ENCODE data around the gene TUBA8. TPM values are rescaled to one million over a fixed set of nuclear protein-coding genes. Genes with fewer than 3 reads are reported as not detected.
"Not testable (repeated sequence)": the region's sequence is repeated elsewhere in the genome, so short reads cannot be mapped to it uniquely, and the experiment has no call there.

Gene TUBA8
- total and polyA plus RNA-seq, 3 experiments from 2014 or later: 1.2 to 1.6 TPM; not detected in 1

GRCh38 chr22:18115906-18116371 lies 5.3 kb downstream of the TUBA8 start:
- Histone ChIP-seq H3K36me3 (ENCODE audit: insufficient read depth, low read length) (no peaks in the 10 kb centered on the region), H3K4me1 (ENCODE audit: insufficient read depth, low read length) (peaks cover 7% of the 10 kb centered on the region), H3K4me3 (ENCODE audit: low read length) (no peak overlapping the region), H3K9me3 (ENCODE audit: low read length) (no peaks in the 10 kb centered on the region), H3K27me3 (ENCODE audit: insufficient read depth, low read length, poor library complexity, severe bottlenecking) (peaks cover 3% of the 10 kb centered on the region), H3K27ac (ENCODE audit: low read depth, low read length) (no peak overlapping the region)
- no peak overlapping the region for H3K27ac Mint-ChIP-seq
- POLR2A ChIA-PET: interaction anchor here (0.5 kb wide), 1 partner anchor 20 kb away, joined by 3 read pairs; no protein-coding TSS in a partner anchor
- H3K36me3 Mint-ChIP-seq: no peaks in the 10 kb centered on the region
- no peaks in the 10 kb centered on the region for H3K9me3 Mint-ChIP-seq
- DNase-seq: no peak
- H3K4me3 Mint-ChIP-seq: no peak overlapping the region
- peaks cover 0 to 3% of the 10 kb centered on the region in 2 donors for H3K27me3 Mint-ChIP-seq
- CTCF ChIA-PET: no interaction called here
- H3K4me1 Mint-ChIP-seq: peaks cover 16 to 20% (median 17%) of the 10 kb centered on the region in 3 donors

GRCh38 chr22:18116634-18117033 lies 6.0 kb downstream of the TUBA8 start:
- POLR2A ChIA-PET: interaction anchor here (0.5 kb wide), 1 partner anchor 19 kb away, joined by 3 read pairs; no protein-coding TSS in a partner anchor

GRCh38 chr22:18118345-18118915 lies 7.8 kb downstream of the TUBA8 start:
- Mint-ChIP-seq H3K9me3 (no peaks in the 10 kb centered on the region), H3K27me3 (peaks cover 0 to 2% of the 10 kb centered on the region in 2 donors), H3K27ac (peak overlapping the region in 1 of 8 donors; percentile 88), H3K4me3 (no peak overlapping the region), H3K36me3 (peaks cover 0 to 1% (median 0%) of the 10 kb centered on the region in 3 donors), H3K4me1 (peaks cover 12 to 18% (median 16%) of the 10 kb centered on the region in 3 donors)
- Histone ChIP-seq H3K4me3 (ENCODE audit: low read length) (no peak overlapping the region), H3K9me3 (ENCODE audit: low read length) (no peaks in the 10 kb centered on the region), H3K27ac (ENCODE audit: low read depth, low read length) (no peak overlapping the region), H3K27me3 (ENCODE audit: insufficient read depth, low read length, poor library complexity, severe bottlenecking) (no peaks in the 10 kb centered on the region), H3K4me1 (ENCODE audit: insufficient read depth, low read length) (peaks cover 7% of the 10 kb centered on the region), H3K36me3 (ENCODE audit: insufficient read depth, low read length) (no peaks in the 10 kb centered on the region)
- POLR2A ChIA-PET: no interaction called here
- CTCF ChIA-PET: no interaction called here
- DNase-seq: no peak

More at GRCh38 chr22:18116634-18117033, 6.0 kb downstream of the TUBA8 start:
- Mint-ChIP-seq H3K36me3 (no peaks in the 10 kb centered on the region), H3K4me1 (peaks cover 15 to 20% (median 16%) of the 10 kb centered on the region in 3 donors), H3K27me3 (peaks cover 0 to 3% of the 10 kb centered on the region in 2 donors), H3K4me3 (no peak overlapping the region), H3K27ac (no peak overlapping the region), H3K9me3 (no peaks in the 10 kb centered on the region)
- H3K4me1 ChIP-seq (ENCODE audit: insufficient read depth, low read length): peaks cover 7% of the 10 kb centered on the region
- no peaks in the 10 kb centered on the region for H3K9me3 ChIP-seq (ENCODE audit: low read length)
- DNase-seq: no peak
- H3K27me3 ChIP-seq (ENCODE audit: insufficient read depth, low read length, poor library complexity, severe bottlenecking): no peaks in the 10 kb centered on the region
- no peak overlapping the region for H3K27ac ChIP-seq (ENCODE audit: low read depth, low read length)
- H3K4me3 ChIP-seq (ENCODE audit: low read length): no peak overlapping the region
- no peaks in the 10 kb centered on the region for H3K36me3 ChIP-seq (ENCODE audit: insufficient read depth, low read length)
- CTCF ChIA-PET: no interaction called here

- ChIA-PET CTCF (no interaction called here), POLR2A (no interaction called here)
- H3K27me3 ChIP-seq (ENCODE audit: insufficient read depth, low read length, poor library complexity, severe bottlenecking): no peaks in the 10 kb centered on the region
- Mint-ChIP-seq H3K27me3 (no peaks in the 10 kb centered on the region), H3K27ac (no peak overlapping the region), H3K9me3 (no peaks in the 10 kb centered on the region), H3K4me1 (peaks cover under 1 to 7% (median 5%) of the 10 kb centered on the region in 3 donors), H3K36me3 (peaks cover 0 to 5% (median 4%) of the 10 kb centered on the region in 3 donors), H3K4me3 (no peak overlapping the region)
- no peaks in the 10 kb centered on the region for H3K36me3 ChIP-seq (ENCODE audit: insufficient read depth, low read length)
- no peak overlapping the region for H3K27ac ChIP-seq (ENCODE audit: low read depth, low read length)
- no peaks in the 10 kb centered on the region for H3K4me1 ChIP-seq (ENCODE audit: insufficient read depth, low read length)
- H3K9me3 ChIP-seq (ENCODE audit: low read length): no peaks in the 10 kb centered on the region
- DNase-seq: no peak
- H3K4me3 ChIP-seq (ENCODE audit: low read length): no peak overlapping the region
Measured at GRCh38 chr22:18119409-18120110, 9.0 kb downstream of the TUBA8 start.

GRCh38 chr22:18120857-18121256 lies 10.2 kb downstream of the TUBA8 start:
- H3K27ac ChIP-seq (ENCODE audit: low read depth, low read length): no peak overlapping the region
- POLR2A ChIA-PET: no interaction called here
- H3K4me1 ChIP-seq (ENCODE audit: insufficient read depth, low read length): no peaks in the 10 kb centered on the region
- Mint-ChIP-seq H3K27ac (no peak overlapping the region), H3K4me1 (peaks cover 0 to 5% (median 4%) of the 10 kb centered on the region in 3 donors), H3K36me3 (peaks cover 0 to 5% (median 4%) of the 10 kb centered on the region in 3 donors), H3K4me3 (no peak overlapping the region), H3K27me3 (no peaks in the 10 kb centered on the region), H3K9me3 (no peaks in the 10 kb centered on the region)
- H3K4me3 ChIP-seq (ENCODE audit: low read length): no peak overlapping the region
- H3K36me3 ChIP-seq (ENCODE audit: insufficient read depth, low read length): no peaks in the 10 kb centered on the region
- DNase-seq: no peak
- CTCF ChIA-PET: no interaction called here
- H3K9me3 ChIP-seq (ENCODE audit: low read length): no peaks in the 10 kb centered on the region
- H3K27me3 ChIP-seq (ENCODE audit: insufficient read depth, low read length, poor library complexity, severe bottlenecking): no peaks in the 10 kb centered on the region

- POLR2A ChIA-PET: no interaction called here
- Histone ChIP-seq H3K4me3 (ENCODE audit: low read length) (no peak overlapping the region), H3K9me3 (ENCODE audit: low read length) (no peaks in the 10 kb centered on the region), H3K27ac (ENCODE audit: low read depth, low read length) (no peak overlapping the region), H3K36me3 (ENCODE audit: insufficient read depth, low read length) (no peaks in the 10 kb centered on the region), H3K27me3 (ENCODE audit: insufficient read depth, low read length, poor library complexity, severe bottlenecking) (no peaks in the 10 kb centered on the region), H3K4me1 (ENCODE audit: insufficient read depth, low read length) (no peaks in the 10 kb centered on the region)
- H3K4me3 Mint-ChIP-seq: no peak overlapping the region
- CTCF ChIA-PET: no interaction called here
- no peak for DNase-seq
- H3K27me3 Mint-ChIP-seq: no peaks in the 10 kb centered on the region
- peaks cover 0 to 10% (median 6%) of the 10 kb centered on the region in 3 donors for H3K36me3 Mint-ChIP-seq
- H3K4me1 Mint-ChIP-seq: peaks cover 0 to 5% (median 4%) of the 10 kb centered on the region in 3 donors
- no peak overlapping the region for H3K27ac Mint-ChIP-seq
- H3K9me3 Mint-ChIP-seq: no peaks in the 10 kb centered on the region
Measured at GRCh38 chr22:18121506-18121905, 10.9 kb downstream of the TUBA8 start.

- POLR2A ChIA-PET: no interaction called here
Measured at GRCh38 chr22:18121954-18122554, 11.4 kb downstream of the TUBA8 start.

GRCh38 chr22:18123476-18124025 lies 12.9 kb downstream of the TUBA8 start:
- H3K27me3 Mint-ChIP-seq; H3K36me3 ChIP-seq (ENCODE audit: insufficient read depth, low read length); CTCF ChIA-PET; H3K4me1 ChIP-seq (ENCODE audit: insufficient read depth, low read length); H3K4me1 Mint-ChIP-seq; H3K4me3 ChIP-seq (ENCODE audit: low read length); H3K27ac ChIP-seq (ENCODE audit: low read depth, low read length); DNase-seq; H3K9me3 ChIP-seq (ENCODE audit: low read length); POLR2A ChIA-PET; H3K27me3 ChIP-seq (ENCODE audit: insufficient read depth, low read length, poor library complexity, severe bottlenecking); H3K9me3 Mint-ChIP-seq: not testable (repeated sequence)
- Mint-ChIP-seq H3K4me3 (peak overlapping the region in 1 of 7 donors; percentile 36), H3K36me3 (peaks cover 0 to 17% (median 13%) of the 10 kb centered on the region in 3 donors), H3K27ac (peak overlapping the region in 1 of 8 donors; percentile 41)

More at GRCh38 chr22:18121954-18122554, 11.4 kb downstream of the TUBA8 start:
- Mint-ChIP-seq H3K9me3 (no peaks in the 10 kb centered on the region), H3K27me3 (no peaks in the 10 kb centered on the region), H3K36me3 (peaks cover 0 to 15% (median 10%) of the 10 kb centered on the region in 3 donors), H3K4me1 (peaks cover 0 to 5% (median 4%) of the 10 kb centered on the region in 3 donors), H3K4me3 (no peak overlapping the region), H3K27ac (no peak overlapping the region)
- Histone ChIP-seq H3K36me3 (ENCODE audit: insufficient read depth, low read length) (no peaks in the 10 kb centered on the region), H3K27me3 (ENCODE audit: insufficient read depth, low read length, poor library complexity, severe bottlenecking) (no peaks in the 10 kb centered on the region), H3K27ac (ENCODE audit: low read depth, low read length) (no peak overlapping the region), H3K9me3 (ENCODE audit: low read length) (no peaks in the 10 kb centered on the region), H3K4me3 (ENCODE audit: low read length) (no peak overlapping the region), H3K4me1 (ENCODE audit: insufficient read depth, low read length) (no peaks in the 10 kb centered on the region)
- CTCF ChIA-PET: no interaction called here
- no peak for DNase-seq
